Activated naive CD4-positive, alpha-beta T cell treated with anti-CD3 and anti-CD28 coated beads, Interleukin-2, amount 10 ng/mL, durations not matched to agents 7 days and 5 days (primary cell): ENCODE results near the gene MYO10.

ENCODE experiments used
- CTCF ChIA-PET: fragments of 350-600 bp; sonication (Branson Sonifier 250); formaldehyde crosslinking; loops from one replicate; lab custom pipeline; 2021; ENCODE audit warnings: antibody characterized with exemption; lab: Charles Lee
- DNase-seq: peaks from one replicate; pipeline ENCODE4 v3.0.0-alpha.2; 2020
- H3K27ac Mint-ChIP-seq: one replicate; pipeline ENCODE4 v1.8.0; 2021; ENCODE audit warnings: mild to moderate bottlenecking, moderate library complexity, mixed read lengths
- H3K27me3 Mint-ChIP-seq: one replicate; pipeline ENCODE4 v1.8.0; 2021; ENCODE audit warnings: mild to moderate bottlenecking, mixed read lengths
- H3K36me3 Mint-ChIP-seq: one replicate; pipeline ENCODE4 v1.8.0; 2021; ENCODE audit warnings: mixed read lengths
- H3K4me1 Mint-ChIP-seq: one replicate; pipeline ENCODE4 v1.8.0; 2021; ENCODE audit warnings: mixed read lengths
- H3K4me3 Mint-ChIP-seq: one replicate; pipeline ENCODE4 v1.8.0; 2021; ENCODE audit warnings: mild to moderate bottlenecking, moderate library complexity, mixed read lengths
- H3K9me3 Mint-ChIP-seq: one replicate; pipeline ENCODE4 v1.8.0; 2021; ENCODE audit warnings: mixed read lengths

Gene MYO10

DNA sequence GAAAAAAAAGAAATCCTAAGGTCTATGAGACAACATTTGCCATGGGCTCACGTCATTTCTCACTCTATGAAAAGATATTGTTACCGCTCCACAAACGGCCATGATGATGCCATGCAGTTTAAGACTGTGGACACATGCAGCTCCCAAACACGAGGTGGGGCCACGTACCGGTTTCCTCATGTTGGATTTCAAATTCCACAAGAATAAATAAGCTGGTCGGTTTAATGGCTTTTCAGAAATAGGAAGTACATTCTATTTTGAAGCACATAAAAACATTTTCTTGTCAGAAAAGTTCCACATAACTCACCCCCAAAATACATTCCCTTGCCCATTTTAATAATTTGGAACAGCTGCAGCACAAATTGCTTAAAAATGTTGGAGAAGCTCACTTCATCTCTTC is 130.6 kb downstream of the MYO10 start:
- H3K27ac Mint-ChIP-seq = no peak overlapping the region
- H3K36me3 Mint-ChIP-seq = no peaks in the 10 kb centered on the region
- H3K27me3 Mint-ChIP-seq = peaks cover 5% of the 10 kb centered on the region
- H3K9me3 Mint-ChIP-seq = no peaks in the 10 kb centered on the region
- no peaks in the 10 kb centered on the region for H3K4me1 Mint-ChIP-seq
- CTCF ChIA-PET = no interaction called here
- no peak overlapping the region for H3K4me3 Mint-ChIP-seq
- no peak for DNase-seq

DNA sequence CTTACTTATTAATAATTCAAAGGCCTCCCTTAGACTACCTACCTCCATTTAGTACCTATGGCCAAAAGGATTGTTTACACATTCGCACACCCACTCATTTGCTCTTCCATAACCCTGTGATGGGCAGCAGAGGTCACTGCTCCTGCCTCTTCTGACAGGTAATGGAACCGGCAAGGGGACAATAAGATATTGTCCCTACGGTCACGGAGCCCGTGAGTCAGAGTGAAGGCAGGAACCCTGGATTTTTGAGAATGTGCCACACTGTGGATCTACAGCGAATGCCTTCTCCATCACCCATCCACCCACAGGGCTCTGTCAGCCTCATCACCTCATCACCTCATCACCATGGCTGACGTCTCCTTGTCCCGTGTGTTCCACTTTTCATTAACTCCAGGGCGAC is 132.3 kb downstream of the MYO10 start:
- H3K27me3 Mint-ChIP-seq = peaks cover 7% of the 10 kb centered on the region
- no peaks in the 10 kb centered on the region for H3K9me3 Mint-ChIP-seq
- H3K27ac Mint-ChIP-seq = no peak overlapping the region
- H3K36me3 Mint-ChIP-seq = no peaks in the 10 kb centered on the region
- no peak overlapping the region for H3K4me3 Mint-ChIP-seq
- CTCF ChIA-PET = no interaction called here
- DNase-seq = no peak
- no peaks in the 10 kb centered on the region for H3K4me1 Mint-ChIP-seq

DNA sequence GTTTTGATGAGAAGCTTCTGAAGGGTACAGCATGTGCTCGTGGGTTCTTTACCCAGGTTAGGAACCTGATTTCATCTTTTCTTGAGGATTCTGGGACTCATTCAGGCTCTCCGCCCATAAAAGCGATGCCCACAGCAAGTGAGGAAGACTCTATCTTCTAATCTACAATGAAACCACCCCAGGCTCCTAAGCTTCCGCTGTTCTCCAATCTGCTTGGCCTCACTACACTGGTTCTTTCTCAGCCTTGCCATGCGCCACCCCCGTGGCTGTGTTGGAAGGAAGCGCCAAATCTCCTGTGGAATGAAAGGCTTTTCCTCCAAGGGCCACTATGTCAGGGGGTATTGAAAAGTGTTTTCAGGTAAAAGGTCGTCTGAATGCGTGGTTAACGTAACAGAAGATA is 135.6 kb downstream of the MYO10 start:
- H3K36me3 Mint-ChIP-seq = no peaks in the 10 kb centered on the region
- H3K27ac Mint-ChIP-seq = no peak overlapping the region
- no peaks in the 10 kb centered on the region for H3K4me1 Mint-ChIP-seq
- H3K9me3 Mint-ChIP-seq = no peaks in the 10 kb centered on the region
- H3K27me3 Mint-ChIP-seq = peaks cover 8% of the 10 kb centered on the region
- CTCF ChIA-PET = no interaction called here
- DNase-seq = no peak
- no peak overlapping the region for H3K4me3 Mint-ChIP-seq

DNA sequence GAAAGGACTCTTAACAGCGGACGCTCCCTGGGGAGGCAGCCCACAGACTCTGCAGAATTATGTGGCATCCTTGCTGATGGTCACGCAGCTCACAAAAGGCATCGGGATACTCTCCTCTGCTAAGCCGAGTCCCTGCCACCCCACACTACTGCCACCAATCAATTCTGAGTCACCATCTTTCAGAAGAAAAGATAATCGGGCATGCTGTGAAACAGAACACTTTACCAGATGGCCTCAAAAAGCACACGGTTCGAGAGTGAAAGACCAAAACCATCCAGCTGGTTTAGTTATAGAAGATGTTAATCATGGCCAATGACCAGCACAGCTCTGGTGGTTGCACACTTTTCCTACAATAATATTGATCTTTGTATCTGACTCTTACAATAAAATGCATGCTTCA is 136.3 kb downstream of the MYO10 start:
- no peak for DNase-seq
- CTCF ChIA-PET = interaction anchor here (0.7 kb wide), 1 partner anchor 30 kb away, joined by 3 read pairs; no protein-coding TSS in a partner anchor
- Mint-ChIP-seq H3K27me3 (peaks cover 8% of the 10 kb centered on the region), H3K4me3 (no peak overlapping the region), H3K4me1 (no peaks in the 10 kb centered on the region), H3K27ac (no peak overlapping the region), H3K36me3 (no peaks in the 10 kb centered on the region), H3K9me3 (no peaks in the 10 kb centered on the region)

DNA sequence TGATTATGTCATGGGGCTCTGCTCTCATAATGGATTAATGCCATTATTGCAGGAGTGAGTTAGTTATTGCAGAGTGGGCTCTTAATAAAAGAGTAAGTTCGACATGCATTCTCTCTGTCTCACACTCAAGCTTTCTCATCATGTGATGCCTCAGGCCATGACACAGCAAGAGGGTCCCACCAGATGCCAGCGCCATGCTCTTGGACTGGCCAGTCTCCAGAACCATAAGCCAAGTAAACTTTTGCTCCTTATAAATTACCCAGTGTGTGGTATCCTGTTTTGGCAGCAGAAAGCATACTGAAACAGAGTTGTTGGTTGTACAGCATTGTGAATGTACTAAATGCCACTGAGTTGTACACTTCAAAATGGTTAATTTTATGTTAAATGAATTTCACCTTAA is 138.1 kb downstream of the MYO10 start:
- Mint-ChIP-seq H3K9me3 (no peaks in the 10 kb centered on the region), H3K4me3 (no peak overlapping the region), H3K36me3 (no peaks in the 10 kb centered on the region), H3K27me3 (peaks cover 8% of the 10 kb centered on the region), H3K4me1 (no peaks in the 10 kb centered on the region), H3K27ac (no peak overlapping the region)
- CTCF ChIA-PET = no interaction called here
- no peak for DNase-seq

DNA sequence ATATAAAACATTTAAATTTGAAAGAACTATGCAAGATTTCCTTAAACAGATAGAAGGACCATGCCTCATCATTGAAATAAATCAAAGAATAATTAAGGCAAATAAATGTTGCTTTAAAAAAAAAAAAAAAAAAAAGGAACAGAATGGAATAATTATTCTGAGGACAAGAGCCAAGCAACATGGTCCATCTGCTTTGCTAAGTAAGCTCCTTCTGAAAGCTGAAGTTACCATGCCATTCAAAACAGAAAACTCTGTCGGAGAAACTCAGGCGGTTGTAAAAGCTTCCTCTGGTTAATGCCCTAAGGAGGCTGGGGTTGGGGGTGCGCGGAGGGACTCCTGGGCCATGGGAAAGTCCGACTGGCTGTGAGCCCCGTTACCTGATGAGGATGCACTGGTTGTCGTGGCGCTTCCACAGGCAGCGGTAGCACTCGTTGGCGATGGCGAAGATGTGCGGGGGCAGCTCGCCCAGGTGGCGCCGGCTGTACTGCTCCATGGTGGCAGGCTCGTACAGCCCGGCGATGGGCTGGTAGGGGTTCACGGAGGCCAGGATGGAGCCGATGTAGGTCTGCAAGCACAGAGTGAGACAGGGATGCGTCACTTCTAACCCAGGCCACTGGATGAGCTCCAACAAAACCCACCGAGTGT is 141.7 kb downstream of the MYO10 start:
- H3K27me3 Mint-ChIP-seq = peaks cover 4% of the 10 kb centered on the region
- H3K4me3 Mint-ChIP-seq = no peak overlapping the region
- H3K9me3 Mint-ChIP-seq = no peaks in the 10 kb centered on the region
- H3K36me3 Mint-ChIP-seq = no peaks in the 10 kb centered on the region
- no peak overlapping the region for H3K27ac Mint-ChIP-seq
- CTCF ChIA-PET = interaction anchor here (4.5 kb wide), 1 partner anchor 396 kb away, joined by 37 read pairs; no protein-coding TSS in a partner anchor
- DNase-seq = no peak
- H3K4me1 Mint-ChIP-seq = peaks cover 2% of the 10 kb centered on the region

DNA sequence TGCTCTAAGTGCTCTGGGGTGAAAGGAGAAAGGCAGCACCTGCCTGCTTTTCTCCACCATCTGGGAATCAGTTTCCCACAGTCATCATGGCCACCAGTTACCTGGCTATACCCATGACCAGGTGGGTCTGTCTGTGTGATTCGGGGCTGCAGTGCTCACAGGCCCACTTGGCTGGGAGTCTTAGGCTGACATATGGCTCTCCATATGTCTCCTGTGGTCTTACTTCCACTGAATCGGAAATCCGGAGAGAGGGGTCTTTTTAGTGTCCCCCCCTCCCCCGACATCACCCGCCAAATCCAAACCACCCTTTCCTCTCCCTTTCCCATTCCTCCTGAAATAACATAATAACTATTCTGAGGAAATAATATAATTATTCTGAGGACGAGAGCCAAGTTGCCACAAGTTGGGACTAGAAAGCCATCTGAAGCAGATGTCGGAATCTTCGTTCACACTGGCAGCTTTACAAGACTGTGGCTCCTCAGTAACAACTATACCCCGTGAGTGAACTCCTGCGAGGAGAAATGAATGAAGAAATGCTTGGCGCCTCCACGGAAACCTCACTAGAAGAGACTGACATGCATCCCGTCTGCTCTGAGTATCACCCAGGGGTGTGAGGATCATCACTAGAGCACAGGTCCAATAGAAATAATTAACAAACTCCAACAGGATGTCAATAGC is 143.4 kb downstream of the MYO10 start:
- peaks cover 2% of the 10 kb centered on the region for H3K4me1 Mint-ChIP-seq
- CTCF ChIA-PET = interaction anchor here (0.6 to 4.5 kb wide), 4 partner anchors 9 to 411 kb away, joined by 3 to 37 read pairs (median 4); no protein-coding TSS in a partner anchor
- H3K27ac Mint-ChIP-seq = no peak overlapping the region
- no peaks in the 10 kb centered on the region for H3K9me3 Mint-ChIP-seq
- peaks cover 4% of the 10 kb centered on the region for H3K27me3 Mint-ChIP-seq
- H3K36me3 Mint-ChIP-seq = no peaks in the 10 kb centered on the region
- no peak for DNase-seq
- no peak overlapping the region for H3K4me3 Mint-ChIP-seq

DNA sequence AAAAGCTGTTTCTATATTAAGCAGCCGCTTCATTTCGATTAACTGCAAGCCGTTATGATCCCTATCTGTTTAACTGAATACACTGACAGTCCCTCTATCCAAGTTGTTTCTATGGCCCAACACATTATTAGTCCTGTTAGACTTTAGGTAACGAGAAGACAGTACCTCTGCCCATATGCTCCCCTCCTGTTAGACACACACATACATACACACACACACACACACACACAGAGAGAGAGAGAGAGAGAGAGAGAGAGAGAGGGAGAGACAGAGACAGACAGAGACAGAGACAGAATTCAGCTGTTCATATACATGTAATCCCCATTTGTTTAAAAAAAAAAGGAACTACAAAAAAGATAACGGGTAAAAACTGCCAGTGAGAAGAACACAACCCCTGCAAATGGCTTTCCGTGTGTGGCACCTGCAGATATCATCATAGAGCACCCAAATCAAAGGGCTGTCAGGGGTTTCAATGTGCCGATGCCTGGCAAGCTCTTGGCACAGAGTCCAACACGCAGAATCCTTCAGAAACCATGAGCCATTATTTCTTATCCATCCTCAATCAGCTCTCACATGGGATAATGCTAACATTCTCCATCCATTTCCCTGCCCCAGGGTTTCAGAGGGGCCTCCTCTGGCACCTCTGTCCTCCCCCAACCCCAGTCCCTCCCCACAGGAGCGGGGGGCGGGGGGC is 144.0 kb downstream of the MYO10 start:
- Mint-ChIP-seq H3K4me3 (no peak overlapping the region), H3K27ac (no peak overlapping the region), H3K4me1 (peaks cover 2% of the 10 kb centered on the region), H3K27me3 (peaks cover 4% of the 10 kb centered on the region), H3K9me3 (no peaks in the 10 kb centered on the region), H3K36me3 (no peaks in the 10 kb centered on the region)
- CTCF ChIA-PET = interaction anchor here (0.6 to 4.5 kb wide), 7 partner anchors 9 to 412 kb away, joined by 3 to 37 read pairs (median 3); no protein-coding TSS in a partner anchor
- no peak for DNase-seq

DNA sequence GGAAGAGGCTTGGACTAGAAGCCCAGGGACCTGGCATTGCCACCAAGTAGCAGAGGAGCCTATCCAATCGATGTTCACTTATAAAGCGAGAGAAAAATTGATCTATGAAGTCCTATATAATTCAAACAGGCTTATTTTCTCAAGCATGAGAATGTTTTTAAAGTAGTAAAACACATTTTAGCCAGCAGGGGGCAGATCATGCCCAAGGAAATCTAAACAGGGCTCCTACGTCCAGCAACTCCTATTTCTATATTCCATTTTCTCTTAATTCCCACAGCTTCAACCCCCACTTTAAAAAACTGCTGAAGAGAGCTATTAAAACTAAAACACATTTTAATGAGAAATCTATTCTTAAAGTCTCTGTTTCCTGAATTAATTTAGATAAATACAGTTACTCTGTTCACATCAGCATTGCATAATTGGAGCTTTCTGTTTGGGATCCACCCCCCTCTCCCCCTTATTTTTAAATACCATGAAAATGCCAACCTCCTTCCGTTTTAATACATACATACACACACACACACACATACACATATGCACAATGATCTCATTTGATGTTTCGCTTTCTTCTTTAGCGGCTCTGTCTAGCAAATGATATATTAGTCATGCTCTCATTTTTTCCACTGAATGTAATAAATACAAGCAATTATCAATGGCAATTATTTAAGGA is 144.9 kb downstream of the MYO10 start:
- H3K4me3 Mint-ChIP-seq = no peak overlapping the region
- peak; percentile 28 for DNase-seq

DNA sequence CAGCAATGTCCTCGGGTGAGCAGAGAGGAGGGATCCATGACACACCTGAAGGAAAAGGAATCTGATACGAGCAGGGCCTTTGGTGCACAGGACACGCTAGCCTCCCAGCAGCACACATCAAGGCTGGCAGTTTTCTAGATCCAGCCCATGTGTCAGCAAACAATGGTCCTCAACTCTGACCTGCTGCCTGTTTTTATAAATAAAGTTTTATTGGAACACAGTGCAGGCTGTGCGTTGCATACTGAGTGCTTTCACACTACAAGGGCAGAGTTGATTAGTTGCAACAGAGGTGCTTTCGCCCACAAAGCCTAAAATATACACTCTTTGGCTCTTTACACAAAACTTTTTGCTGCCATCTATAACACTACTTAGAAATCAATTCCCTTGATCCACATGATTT is 147.1 kb downstream of the MYO10 start:
- no peak overlapping the region for H3K27ac Mint-ChIP-seq
- H3K4me1 Mint-ChIP-seq = peaks cover 2% of the 10 kb centered on the region
- CTCF ChIA-PET = interaction anchor here (0.9 kb wide), 1 partner anchor 495 kb away, joined by 3 read pairs; no protein-coding TSS in a partner anchor
- no peak for DNase-seq
- H3K4me3 Mint-ChIP-seq = no peak overlapping the region
- H3K36me3 Mint-ChIP-seq = no peaks in the 10 kb centered on the region
- H3K9me3 Mint-ChIP-seq = no peaks in the 10 kb centered on the region
- no peaks in the 10 kb centered on the region for H3K27me3 Mint-ChIP-seq

More for the DNA sequence above, 144.9 kb downstream of the MYO10 start:
- Mint-ChIP-seq H3K27ac (no peak overlapping the region), H3K36me3 (no peaks in the 10 kb centered on the region), H3K9me3 (no peaks in the 10 kb centered on the region), H3K4me1 (peaks cover 2% of the 10 kb centered on the region), H3K27me3 (peaks cover 3% of the 10 kb centered on the region)
- CTCF ChIA-PET = interaction anchor here (0.7 to 4.5 kb wide), 7 partner anchors 10 to 412 kb away, joined by 3 to 37 read pairs (median 3); no protein-coding TSS in a partner anchor

DNA sequence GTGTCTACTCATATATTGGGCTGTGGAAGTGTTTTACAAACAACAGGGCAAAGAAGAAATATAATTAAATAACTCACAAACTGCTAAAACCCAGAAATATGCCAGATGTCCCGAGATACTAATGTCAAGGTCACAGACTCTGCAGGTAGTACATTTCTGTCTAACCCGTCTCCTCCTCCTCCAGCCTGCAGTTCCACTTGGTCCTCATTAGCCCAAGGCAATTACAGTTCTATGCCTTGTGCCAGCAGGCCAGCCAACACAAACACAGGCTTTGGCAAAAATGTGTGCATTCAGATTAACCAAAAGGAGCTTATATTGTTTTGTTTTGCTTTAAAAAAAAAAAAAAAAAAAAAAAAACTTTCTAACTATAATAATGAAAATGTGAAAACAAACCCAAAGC is 148.8 kb downstream of the MYO10 start:
- CTCF ChIA-PET = interaction anchor here (1.8 kb wide), 1 partner anchor 403 kb away, joined by 4 read pairs; no protein-coding TSS in a partner anchor
- H3K27ac Mint-ChIP-seq = no peak overlapping the region
- no peaks in the 10 kb centered on the region for H3K27me3 Mint-ChIP-seq

DNA sequence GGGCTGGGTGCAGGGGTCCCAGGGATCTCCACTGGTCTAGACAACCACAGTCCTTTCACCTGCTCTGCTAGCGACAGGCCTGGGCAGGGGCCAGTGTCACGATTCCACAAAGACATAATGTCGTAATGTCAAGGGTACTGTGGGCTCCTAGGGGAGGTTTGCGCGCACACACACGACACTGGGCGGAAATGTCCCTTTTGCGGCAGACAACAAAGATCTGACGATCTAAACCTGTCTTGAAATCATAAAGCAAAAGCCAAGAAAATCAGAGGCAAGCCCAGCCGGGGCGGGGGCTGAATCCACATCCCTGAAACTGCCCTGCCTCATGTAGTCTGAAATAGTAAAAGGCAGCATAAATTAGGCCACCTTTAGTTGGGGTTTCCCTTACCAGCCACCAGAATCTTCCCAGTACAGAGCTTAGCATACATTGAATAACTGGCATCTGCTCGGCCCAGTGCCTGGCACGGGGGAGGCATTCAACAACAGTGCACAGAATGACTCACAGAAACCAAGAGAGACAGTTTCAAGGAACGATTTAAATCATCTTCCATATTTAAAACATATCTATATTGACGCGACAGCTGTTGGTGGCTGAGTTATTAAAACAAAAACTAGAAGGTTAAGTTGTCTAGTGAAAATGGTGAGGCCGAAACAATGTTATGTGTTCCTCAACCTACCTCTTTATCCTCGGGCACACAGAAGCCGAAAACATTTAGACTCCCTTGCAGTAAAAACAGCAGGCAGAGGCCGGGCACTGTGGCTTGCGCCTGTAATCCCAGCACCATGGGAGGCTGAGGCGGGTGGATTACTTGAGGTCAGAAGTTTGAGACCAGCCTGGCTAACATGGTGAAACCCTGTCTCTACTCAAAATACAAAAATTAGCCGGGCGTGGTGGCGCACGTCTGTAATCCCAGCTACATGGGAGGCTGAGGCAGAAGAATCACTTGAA is 151.0 kb downstream of the MYO10 start:
- Mint-ChIP-seq H3K4me3 (no peak overlapping the region), H3K27me3 (no peaks in the 10 kb centered on the region), H3K27ac (no peak overlapping the region), H3K4me1 (no peaks in the 10 kb centered on the region), H3K36me3 (no peaks in the 10 kb centered on the region), H3K9me3 (no peaks in the 10 kb centered on the region)
- no peak for DNase-seq
- CTCF ChIA-PET = no interaction called here

More for the DNA sequence above, 148.8 kb downstream of the MYO10 start:
- no peak for DNase-seq
- Mint-ChIP-seq H3K9me3 (no peaks in the 10 kb centered on the region), H3K4me3 (no peak overlapping the region), H3K4me1 (peaks cover 2% of the 10 kb centered on the region), H3K36me3 (no peaks in the 10 kb centered on the region)

DNA sequence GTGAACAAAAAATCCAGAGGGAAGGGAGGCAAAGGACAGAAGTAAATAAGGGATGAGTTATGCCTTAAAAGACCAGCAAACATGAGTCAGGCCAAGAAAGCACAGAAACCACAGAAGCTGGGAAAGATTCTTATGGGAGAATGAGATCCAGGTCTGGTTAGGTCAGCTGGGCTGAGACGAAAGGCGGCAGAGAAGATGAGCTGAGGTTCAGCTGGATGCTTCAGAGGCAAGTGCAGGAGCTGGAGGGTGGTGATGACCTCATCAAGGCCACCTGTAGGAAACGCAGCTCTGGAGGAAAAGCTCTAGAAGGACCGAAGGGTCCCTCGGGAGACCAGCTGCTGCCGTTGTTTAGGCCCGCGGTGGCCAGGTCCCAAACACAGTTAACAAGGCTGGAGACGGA is 152.0 kb downstream of the MYO10 start:
- Mint-ChIP-seq H3K9me3 (no peaks in the 10 kb centered on the region), H3K27me3 (no peaks in the 10 kb centered on the region), H3K4me1 (no peaks in the 10 kb centered on the region), H3K36me3 (no peaks in the 10 kb centered on the region), H3K27ac (no peak overlapping the region), H3K4me3 (no peak overlapping the region)
- CTCF ChIA-PET = no interaction called here
- no peak for DNase-seq
